HepG2 (cell line): Measurements from ENCODE around the gene LTA. TPM values are rescaled to one million over a fixed set of nuclear protein-coding genes. Genes with fewer than 3 reads are reported as not detected.

ENCODE experiments used
- AGO1 ChIP-seq: fragments of 200-400 bp; formaldehyde crosslinking; IDR thresholded peaks from 2 replicates; pipeline ENCODE4 v1.6.1; 2017; ENCODE audit warnings: mild to moderate bottlenecking, low read depth, low read length, moderate library complexity; ENCODE audit not compliant: poor library complexity, severe bottlenecking
- MAF1 ChIP-seq: sonication (generic); formaldehyde crosslinking; IDR thresholded peaks from 2 replicates; pipeline ENCODE4 v1.5.0; 2020; ENCODE audit warnings: missing genetic modification reagents, borderline replicate concordance
- NFYC ChIP-seq: IDR thresholded peaks from 2 replicates; pipeline ENCODE4 v1.6.1; 2016; ENCODE audit warnings: missing genetic modification reagents, missing compliant biosample characterization
- NPAS2 ChIP-seq: sonication (generic); formaldehyde crosslinking; IDR thresholded peaks from 2 replicates; pipeline ENCODE4 v1.8.0; 2022; ENCODE audit warnings: mild to moderate bottlenecking, missing genetic modification reagents, borderline replicate concordance
- PRDM15 ChIP-seq: sonication (generic); formaldehyde crosslinking; IDR thresholded peaks from 2 replicates; pipeline ENCODE4 v1.4.0; 2020; ENCODE audit warnings: missing genetic modification reagents
- SMAD9 ChIP-seq: sonication (generic); formaldehyde crosslinking; IDR thresholded peaks from 2 replicates; pipeline ENCODE4 v1.5.1; 2020; ENCODE audit warnings: mild to moderate bottlenecking, missing genetic modification reagents
- SP140L ChIP-seq: sonication (generic); formaldehyde crosslinking; IDR thresholded peaks from 2 replicates; pipeline ENCODE4 v1.4.0; 2020; ENCODE audit warnings: missing genetic modification reagents, borderline replicate concordance
- TFDP2 ChIP-seq: sonication (generic); formaldehyde crosslinking; IDR thresholded peaks from 2 replicates; pipeline ENCODE4 v1.4.0; 2020; ENCODE audit warnings: missing genetic modification reagents
- ZNF17 ChIP-seq: sonication (generic); formaldehyde crosslinking; IDR thresholded peaks from 2 replicates; pipeline ENCODE4 v1.5.0; 2020; ENCODE audit warnings: mild to moderate bottlenecking, missing genetic modification reagents
- ZNF333 ChIP-seq: sonication (generic); formaldehyde crosslinking; IDR thresholded peaks from 2 replicates; pipeline ENCODE4 v1.4.0; 2020; ENCODE audit warnings: mild to moderate bottlenecking, missing genetic modification reagents, borderline replicate concordance
- ZNF33B ChIP-seq: sonication (generic); formaldehyde crosslinking; IDR thresholded peaks from 2 replicates; pipeline ENCODE4 v1.5.1; 2020; ENCODE audit warnings: mild to moderate bottlenecking, missing genetic modification reagents
- ZNF503 ChIP-seq: sonication (generic); formaldehyde crosslinking; IDR thresholded peaks from 2 replicates; pipeline ENCODE4 v1.4.0; 2020; ENCODE audit warnings: missing genetic modification reagents
- ZNF530 ChIP-seq: sonication (generic); formaldehyde crosslinking; IDR thresholded peaks from 2 replicates; pipeline ENCODE4 v1.5.0; 2020; ENCODE audit warnings: low read depth, mild to moderate bottlenecking, missing genetic modification reagents
- ZNF550 ChIP-seq: sonication (generic); formaldehyde crosslinking; IDR thresholded peaks from 2 replicates; pipeline ENCODE4 v1.4.0; 2020; ENCODE audit warnings: mild to moderate bottlenecking, missing genetic modification reagents, borderline replicate concordance
- ZNF562 ChIP-seq: sonication (generic); formaldehyde crosslinking; IDR thresholded peaks from 2 replicates; pipeline ENCODE4 v1.8.0; 2022; ENCODE audit warnings: missing genetic modification reagents, borderline replicate concordance
- ZNF879 ChIP-seq: sonication (generic); formaldehyde crosslinking; IDR thresholded peaks from 2 replicates; pipeline ENCODE4 v1.8.1; 2023; ENCODE audit warnings: missing genetic modification reagents
- ZSCAN22 ChIP-seq: sonication (generic); formaldehyde crosslinking; IDR thresholded peaks from 2 replicates; pipeline ENCODE4 v1.4.0; 2020; ENCODE audit warnings: mild to moderate bottlenecking, missing genetic modification reagents
- polyA plus RNA-seq, 8 experiments: library from polyadenylated mRNA; depleted of rRNA in 3 of 8; stranded (reverse) in 7 of 8; unstranded in 1 of 8; fragments of >200 nt; fragmentation: Illumina TruSeq in 4 of 8; extraction: Trizol in 4 of 8; gene quantifications; 2 replicates each; pipeline versions ENCODE4 v1.2.1 to v1.2.3, GENCODE V29; 2011 to 2016; ENCODE audit warnings: low read depth in 4 of 8, missing spikeins in 1 of 8, mixed read lengths in 1 of 8; ENCODE audit not compliant: insufficient read depth in 1 of 8
- total RNA-seq, 5 experiments: library from RNA; depleted of rRNA; stranded (reverse); fragments of >200 nt; fragmentation: Illumina TruSeq; extraction: Trizol; gene quantifications; 2 replicates each; pipeline ENCODE4 v1.2.3, GENCODE V29; 2016; ENCODE audit warnings: low read depth in 1 of 5
- TF ChIP-seq, protein P1 (sequence below): IDR thresholded peaks from 2 replicates; pipeline ENCODE4 v1.6.1; 2012; ENCODE audit warnings: low read depth, low read length, improper control_type of control experiment
- TF ChIP-seq, protein P2 (sequence below): sonication (generic); formaldehyde crosslinking; IDR thresholded peaks from 2 replicates; pipeline ENCODE4 v1.9.0; 2021; ENCODE audit warnings: missing genetic modification reagents, borderline replicate concordance

LTA gene
- total and polyA plus RNA-seq, 2 of the 13 experiments (the other 11 are each of a cell fraction or from before 2014, with no cell fraction given): 0.09 TPM; not detected in 1

DNA sequence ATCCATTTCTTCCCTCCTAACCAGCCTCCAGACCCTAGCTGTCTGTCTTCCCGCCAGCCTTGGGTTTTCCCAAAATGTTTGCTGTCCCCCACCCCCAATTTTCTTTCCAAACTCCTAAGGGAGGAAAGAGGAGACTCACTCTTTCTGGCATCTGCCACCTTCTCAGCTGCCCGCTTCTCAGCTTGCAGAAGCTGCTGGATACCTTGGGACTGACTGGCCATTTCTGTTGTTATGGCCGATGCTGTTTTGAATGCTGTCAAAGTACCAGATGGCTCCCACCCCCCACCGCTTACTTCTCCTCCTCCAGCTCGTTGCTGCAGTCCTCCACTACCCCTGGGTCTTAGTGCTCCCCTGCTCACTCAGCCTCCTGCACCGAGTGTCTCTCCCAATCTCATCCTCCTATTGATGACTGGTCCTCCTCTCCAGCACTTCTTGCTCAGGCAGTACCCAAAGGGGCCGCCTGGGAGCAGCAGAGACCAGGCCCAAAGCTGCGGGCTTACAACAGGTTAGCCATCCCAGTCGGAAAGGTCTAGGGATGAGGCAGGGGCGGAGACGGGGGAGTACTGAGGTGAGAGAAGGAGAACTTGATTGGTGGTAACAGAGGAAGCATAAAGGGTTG, 25.6 kb upstream of the LTA start, which contains the start of gene ATP6V1G2 (continued):
- TF ChIP-seq, protein P1, sequence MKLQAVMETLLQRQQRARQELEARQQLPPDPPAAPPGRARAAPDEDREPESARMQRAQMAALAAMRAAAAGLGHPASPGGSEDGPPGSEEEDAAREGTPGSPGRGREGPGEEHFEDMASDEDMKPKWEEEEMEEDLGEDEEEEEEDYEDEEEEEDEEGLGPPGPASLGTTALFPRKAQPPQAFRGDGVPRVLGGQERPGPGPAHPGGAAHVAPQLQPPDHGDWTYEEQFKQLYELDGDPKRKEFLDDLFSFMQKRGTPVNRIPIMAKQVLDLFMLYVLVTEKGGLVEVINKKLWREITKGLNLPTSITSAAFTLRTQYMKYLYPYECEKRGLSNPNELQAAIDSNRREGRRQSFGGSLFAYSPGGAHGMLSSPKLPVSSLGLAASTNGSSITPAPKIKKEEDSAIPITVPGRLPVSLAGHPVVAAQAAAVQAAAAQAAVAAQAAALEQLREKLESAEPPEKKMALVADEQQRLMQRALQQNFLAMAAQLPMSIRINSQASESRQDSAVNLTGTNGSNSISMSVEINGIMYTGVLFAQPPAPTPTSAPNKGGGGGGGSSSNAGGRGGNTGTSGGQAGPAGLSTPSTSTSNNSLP: peak; percentile 61; the same call in 1 of the 2 replicates
- TF ChIP-seq NFYC: peak; percentile 60
- TF ChIP-seq, protein P2, sequence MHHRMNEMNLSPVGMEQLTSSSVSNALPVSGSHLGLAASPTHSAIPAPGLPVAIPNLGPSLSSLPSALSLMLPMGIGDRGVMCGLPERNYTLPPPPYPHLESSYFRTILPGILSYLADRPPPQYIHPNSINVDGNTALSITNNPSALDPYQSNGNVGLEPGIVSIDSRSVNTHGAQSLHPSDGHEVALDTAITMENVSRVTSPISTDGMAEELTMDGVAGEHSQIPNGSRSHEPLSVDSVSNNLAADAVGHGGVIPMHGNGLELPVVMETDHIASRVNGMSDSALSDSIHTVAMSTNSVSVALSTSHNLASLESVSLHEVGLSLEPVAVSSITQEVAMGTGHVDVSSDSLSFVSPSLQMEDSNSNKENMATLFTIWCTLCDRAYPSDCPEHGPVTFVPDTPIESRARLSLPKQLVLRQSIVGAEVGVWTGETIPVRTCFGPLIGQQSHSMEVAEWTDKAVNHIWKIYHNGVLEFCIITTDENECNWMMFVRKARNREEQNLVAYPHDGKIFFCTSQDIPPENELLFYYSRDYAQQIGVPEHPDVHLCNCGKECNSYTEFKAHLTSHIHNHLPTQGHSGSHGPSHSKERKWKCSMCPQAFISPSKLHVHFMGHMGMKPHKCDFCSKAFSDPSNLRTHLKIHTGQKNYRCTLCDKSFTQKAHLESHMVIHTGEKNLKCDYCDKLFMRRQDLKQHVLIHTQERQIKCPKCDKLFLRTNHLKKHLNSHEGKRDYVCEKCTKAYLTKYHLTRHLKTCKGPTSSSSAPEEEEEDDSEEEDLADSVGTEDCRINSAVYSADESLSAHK: no peak
- TF ChIP-seq ZNF33B (CRISPR knock-in tag): no peak
- TF ChIP-seq ZNF503 (CRISPR knock-in tag): no peak
- TF ChIP-seq AGO1: no peak
- TF ChIP-seq ZNF562: no peak
- no peak for TF ChIP-seq TFDP2 (CRISPR knock-in tag)
- no peak for TF ChIP-seq MAF1 (CRISPR knock-in tag)
- no peak for TF ChIP-seq ZNF333
- no peak for TF ChIP-seq ZSCAN22 (CRISPR knock-in tag)
- TF ChIP-seq PRDM15 (CRISPR knock-in tag): no peak
- no peak for TF ChIP-seq ZNF530 (CRISPR knock-in tag)
- TF ChIP-seq NPAS2 (CRISPR knock-in tag): no peak
- TF ChIP-seq SP140L (CRISPR knock-in tag): no peak
- no peak for TF ChIP-seq ZNF879 (CRISPR knock-in tag)
- TF ChIP-seq SMAD9 (CRISPR knock-in tag): no peak
- TF ChIP-seq ZNF550 (CRISPR knock-in tag): no peak
- no peak for TF ChIP-seq ZNF17 (CRISPR knock-in tag)
